HCT116 (cell line): Measurements from ENCODE around the gene STOX2. TPM values are rescaled to one million over a fixed set of nuclear protein-coding genes. Genes with fewer than 3 reads are reported as not detected.

ENCODE experiments used
- ATAC-seq: fragments of 200-7000 bp; cut with Tn5 transposase; 2 replicates; pipeline ENCODE4 v1.9.1; 2020; ENCODE audit warnings: mild to moderate bottlenecking, moderate library complexity
- BruUV-seq: library from RNA; stranded (reverse); fragments of 400-500 nt; replicated peaks from 2 replicates; lab custom pipeline; 2021; lab: Mats Ljungman, UMichigan
- CTCF ChIA-PET: fragments of 300-600 bp; sonication (Branson Sonifier 250); formaldehyde crosslinking; loops from one replicate; lab custom pipeline; 2021; ENCODE audit warnings: antibody characterized with exemption; lab: Charles Lee
- POLR2A ChIA-PET: fragments of 300-600, 350-600 bp; sonication (Branson Sonifier 250); formaldehyde crosslinking; loops from one replicate; lab custom pipeline; 2021; ENCODE audit warnings: antibody characterized with exemption; lab: Charles Lee
- RAD21 ChIA-PET, 2 experiments: fragments of 300-600 bp; sonication (Branson Sonifier 250); formaldehyde crosslinking; loops; one replicate each; lab custom pipeline; 2023; ENCODE audit warnings: low total read pairs in 2 of 2; ENCODE audit not compliant: uncharacterized antibody in 2 of 2, unreplicated experiment in 2 of 2, low non-redundant PET in 1 of 2; lab: Charles Lee
- DNase-seq: peaks from one replicate; pipeline ENCODE4 v3.0.0-alpha.2; 2010; ENCODE audit warnings: low read depth, low spot score
- H2AFZ ChIP-seq: fragments of 200-600 bp; shearing (Covaris generic), sonication (generic); 2 replicates; pipeline ENCODE4 v1.6.1; 2017; ENCODE audit warnings: low read depth, mixed run types, mixed read lengths, antibody characterized with exemption, low read length; ENCODE audit not compliant: poor library complexity, severe bottlenecking
- H3K27ac ChIP-seq: 2 replicates; pipeline ENCODE4 v1.5.1; 2012; ENCODE audit warnings: low read depth, low read length
- H3K27me3 ChIP-seq: fragments of 200-600 bp; sonication (generic); 2 replicates; pipeline ENCODE4 v1.6.1; 2016; ENCODE audit warnings: mixed run types, low read length, mixed read lengths; ENCODE audit not compliant: insufficient read depth
- H3K36me3 ChIP-seq, 2 experiments: fragments of 200-500 bp in 1 of 2; fragments of 200-600 bp in 1 of 2; sonication (Bioruptor generic) in 1 of 2; sonication (generic) in 1 of 2; 2 replicates each; pipeline versions ENCODE4 v1.5.1 to v1.6.1; 2014 to 2016; ENCODE audit warnings: low read length in 2 of 2, inconsistent platforms in 1 of 2, mixed read lengths in 1 of 2, mixed run types in 1 of 2; ENCODE audit not compliant: insufficient read depth in 2 of 2, control insufficient read depth in 1 of 2
- H3K4me1 ChIP-seq, 2 experiments: fragments of 200-600 bp in 1 of 2; sonication (generic) in 1 of 2; 2 replicates each; pipeline versions ENCODE4 v1.5.1 to v1.6.1; 2012 to 2017; ENCODE audit warnings: low read length in 2 of 2, inconsistent platforms in 1 of 2, mild to moderate bottlenecking in 1 of 2, mixed read lengths in 1 of 2, mixed run types in 1 of 2, moderate library complexity in 1 of 2; ENCODE audit not compliant: insufficient read depth in 2 of 2, control insufficient read depth in 1 of 2
- H3K4me2 ChIP-seq: fragments of 200-600 bp; sonication (generic); 2 replicates; pipeline ENCODE4 v1.6.1; 2017; ENCODE audit warnings: mixed run types, low read length, mixed read lengths
- H3K4me3 ChIP-seq, 2 experiments: fragments of 200-600 bp in 1 of 2; sonication (generic) in 1 of 2; replicated peaks in 1 of 2; 2 replicates each; pipeline ENCODE4 v1.5.1; 2011 to 2016; ENCODE audit warnings: low read length in 2 of 2, control low read depth in 1 of 2, low read depth in 1 of 2, mild to moderate bottlenecking in 1 of 2, mixed read lengths in 1 of 2, mixed run types in 1 of 2
- H3K79me2 ChIP-seq: fragments of 200-600 bp; sonication (generic); 2 replicates; pipeline ENCODE4 v1.6.1; 2017; ENCODE audit warnings: mild to moderate bottlenecking, mixed run types, low read length, moderate library complexity, mixed read lengths; ENCODE audit not compliant: insufficient read depth
- H3K9ac ChIP-seq: fragments of 200-600 bp; sonication (generic); 2 replicates; pipeline ENCODE4 v1.6.1; 2016; ENCODE audit warnings: low read length, mixed read lengths
- H3K9me2 ChIP-seq: fragments of 200-600 bp; sonication (generic), shearing (Covaris generic); 2 replicates; pipeline ENCODE4 v1.6.1; 2017; ENCODE audit warnings: mixed run types, mild to moderate bottlenecking, moderate library complexity; ENCODE audit not compliant: insufficient read depth
- H3K9me3 ChIP-seq, 2 experiments: fragments of 200-500 bp in 1 of 2; fragments of 200-600 bp in 1 of 2; sonication (Bioruptor generic) in 1 of 2; sonication (generic) in 1 of 2; 2 replicates each; pipeline ENCODE4 v1.6.1; 2014 to 2017; ENCODE audit warnings: low read length in 2 of 2, mixed read lengths in 2 of 2, inconsistent platforms in 1 of 2, low read depth in 1 of 2, mild to moderate bottlenecking in 1 of 2, mixed run types in 1 of 2, moderate library complexity in 1 of 2; ENCODE audit not compliant: control insufficient read depth in 1 of 2, insufficient read depth in 1 of 2
- H4K20me1 ChIP-seq: fragments of 200-600 bp; sonication (generic), shearing (Covaris generic); 2 replicates; pipeline ENCODE4 v1.6.1; 2017; ENCODE audit warnings: mixed run types, mild to moderate bottlenecking, moderate library complexity; ENCODE audit not compliant: insufficient read depth
- CEBPB ChIP-seq: IDR thresholded peaks from 2 replicates; pipeline ENCODE4 v1.6.1; 2012; ENCODE audit warnings: low read depth
- EZH2 ChIP-seq: fragments of 200-600 bp; sonication (generic); IDR thresholded peaks from 2 replicates; pipeline ENCODE4 v1.6.1; 2017; ENCODE audit warnings: antibody characterized with exemption, mixed run types
- FOSL1 ChIP-seq: IDR thresholded peaks from 2 replicates; pipeline ENCODE4 v1.6.1; 2012; ENCODE audit warnings: low read depth
- JUND ChIP-seq: IDR thresholded peaks from 2 replicates; pipeline ENCODE4 v1.6.1; 2012
- POLR2A ChIP-seq: IDR thresholded peaks from 2 replicates; pipeline ENCODE4 v1.7.0; 2011; ENCODE audit warnings: borderline replicate concordance; ENCODE audit not compliant: insufficient read depth, insufficient read length; ENCODE audit errors: extremely low read depth
- SP1 ChIP-seq: IDR thresholded peaks from 2 replicates; pipeline ENCODE4 v1.6.1; 2012; ENCODE audit warnings: low read depth
- SRF ChIP-seq: IDR thresholded peaks from 2 replicates; pipeline ENCODE4 v1.6.1; 2012; ENCODE audit warnings: low read depth
- TCF7L2 ChIP-seq: IDR thresholded peaks from 2 replicates; pipeline ENCODE4 v1.7.0; 2011; ENCODE audit warnings: borderline replicate concordance, inconsistent platforms; ENCODE audit not compliant: insufficient read depth, insufficient read length; ENCODE audit errors: extremely low read depth
- YY1 ChIP-seq: IDR thresholded peaks from 2 replicates; pipeline ENCODE4 v1.6.1; 2011; ENCODE audit warnings: low read length, low read depth, moderate library complexity, mild to moderate bottlenecking; ENCODE audit not compliant: insufficient replicate concordance; ENCODE audit errors: extremely low read depth
- ZFX ChIP-seq: fragments of 450-650 bp; IDR thresholded peaks from 2 replicates; pipeline ENCODE4 v1.6.1; 2017
- intact Hi-C: fragments of 100-400 bp; cut with micrococcal nuclease; formaldehyde crosslinking; loops from 2 replicates; pipeline ENCODE4 v1.10.0; 2022
- total RNA-seq: library from RNA; stranded (reverse); gene quantifications from one replicate; pipeline ENCODE4 v1.2.1, GENCODE V29; 2021; ENCODE audit not compliant: unreplicated experiment
- TF ChIP-seq, protein P1 (sequence below): IDR thresholded peaks from 2 replicates; pipeline ENCODE4 v1.6.1; 2011; ENCODE audit warnings: mild to moderate bottlenecking, low read length, moderate library complexity; ENCODE audit not compliant: insufficient replicate concordance; ENCODE audit errors: extremely low read depth

Gene STOX2
- total RNA-seq, 1 experiment from 2014 or later: 6.3 TPM

DNA sequence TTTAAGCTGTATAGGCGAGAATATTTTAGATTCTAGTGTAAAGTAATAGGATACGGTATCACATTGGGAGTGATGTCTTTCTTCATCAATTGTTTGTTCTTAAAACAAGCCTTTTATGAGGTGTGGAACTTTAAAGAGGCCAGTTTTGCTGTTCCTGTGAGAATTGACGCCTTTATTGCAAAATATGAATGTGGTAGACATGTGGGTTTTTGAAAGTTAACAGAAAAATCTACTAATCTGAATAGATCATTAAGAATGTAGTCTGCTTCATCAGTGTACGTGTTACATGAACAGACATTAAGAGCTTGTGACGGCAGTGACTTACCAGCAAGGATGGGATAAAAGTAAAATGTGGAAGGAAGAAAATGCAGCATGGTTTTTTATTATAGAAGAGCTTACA lies 63.8 kb downstream of the STOX2 start:
- H3K4me3 ChIP-seq: no peak overlapping the region
- H4K20me1 ChIP-seq: no peaks in the 10 kb centered on the region
- intact Hi-C loops: no loop called here
- no peaks in the 10 kb centered on the region for H3K9me2 ChIP-seq
- H3K27ac ChIP-seq: no peak overlapping the region
- no TSS peak for BruUV-seq
- no peaks in the 10 kb centered on the region for H3K9me3 ChIP-seq
- CTCF ChIA-PET: no interaction called here
- no peak overlapping the region for H3K4me2 ChIP-seq
- no peaks in the 10 kb centered on the region for H3K27me3 ChIP-seq
- no peak overlapping the region for H2AFZ ChIP-seq
- no peaks in the 10 kb centered on the region for H3K36me3 ChIP-seq
- POLR2A ChIA-PET: interaction anchor here (1.1 kb wide), 1 partner anchor 19 kb away, joined by 4 read pairs; no protein-coding TSS in a partner anchor
- TF ChIP-seq TCF7L2: no peak
- no peak for TF ChIP-seq JUND
- TF ChIP-seq ZFX: no peak
- no peak for TF ChIP-seq YY1
- TF ChIP-seq, protein P1, sequence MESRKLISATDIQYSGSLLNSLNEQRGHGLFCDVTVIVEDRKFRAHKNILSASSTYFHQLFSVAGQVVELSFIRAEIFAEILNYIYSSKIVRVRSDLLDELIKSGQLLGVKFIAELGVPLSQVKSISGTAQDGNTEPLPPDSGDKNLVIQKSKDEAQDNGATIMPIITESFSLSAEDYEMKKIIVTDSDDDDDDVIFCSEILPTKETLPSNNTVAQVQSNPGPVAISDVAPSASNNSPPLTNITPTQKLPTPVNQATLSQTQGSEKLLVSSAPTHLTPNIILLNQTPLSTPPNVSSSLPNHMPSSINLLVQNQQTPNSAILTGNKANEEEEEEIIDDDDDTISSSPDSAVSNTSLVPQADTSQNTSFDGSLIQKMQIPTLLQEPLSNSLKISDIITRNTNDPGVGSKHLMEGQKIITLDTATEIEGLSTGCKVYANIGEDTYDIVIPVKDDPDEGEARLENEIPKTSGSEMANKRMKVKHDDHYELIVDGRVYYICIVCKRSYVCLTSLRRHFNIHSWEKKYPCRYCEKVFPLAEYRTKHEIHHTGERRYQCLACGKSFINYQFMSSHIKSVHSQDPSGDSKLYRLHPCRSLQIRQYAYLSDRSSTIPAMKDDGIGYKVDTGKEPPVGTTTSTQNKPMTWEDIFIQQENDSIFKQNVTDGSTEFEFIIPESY: no peak
- TF ChIP-seq FOSL1: no peak
- no peak for TF ChIP-seq SRF
- no peak for TF ChIP-seq SP1
- no peak for TF ChIP-seq POLR2A
- no peak for TF ChIP-seq CEBPB
- no peak for TF ChIP-seq EZH2
- ATAC-seq: no peak
- RAD21 ChIA-PET: no interaction called here
- H3K4me1 ChIP-seq: no peaks in the 10 kb centered on the region
- DNase-seq: no peak
- H3K79me2 ChIP-seq: no peaks in the 10 kb centered on the region
- no peak overlapping the region for H3K9ac ChIP-seq
